Chondrocyte (in vitro differentiated cells): ENCODE data around the gene MAML2. TPM values are rescaled to one million over a fixed set of nuclear protein-coding genes. Genes with fewer than 3 reads are reported as not detected.
A peak's percentile ranks its signal among the peaks of the same experiment; 100 is the strongest.

Experiments
- DNase-seq: peaks from one replicate; pipeline ENCODE4 v3.0.0; 2021; ENCODE audit warnings: mixed read lengths, low spot score
- H3K27ac Mint-ChIP-seq: one replicate; pipeline ENCODE4 v1.8.0; 2021; ENCODE audit warnings: mild to moderate bottlenecking, moderate library complexity, mixed read lengths; ENCODE audit not compliant: unreplicated experiment
- H3K27me3 Mint-ChIP-seq: 2 replicates; pipeline ENCODE4 v1.8.0; 2021; ENCODE audit warnings: low read depth, mixed read lengths
- H3K36me3 Mint-ChIP-seq: 2 replicates; pipeline ENCODE4 v1.8.0; 2021; ENCODE audit warnings: low read depth, mixed read lengths
- H3K4me1 Mint-ChIP-seq: 2 replicates; pipeline ENCODE4 v1.8.0; 2021; ENCODE audit warnings: low read depth, mild to moderate bottlenecking, mixed read lengths
- H3K4me3 Mint-ChIP-seq: one replicate; pipeline ENCODE4 v1.8.0; 2021; ENCODE audit warnings: mild to moderate bottlenecking, moderate library complexity, mixed read lengths; ENCODE audit not compliant: unreplicated experiment
- H3K9me3 Mint-ChIP-seq: 2 replicates; pipeline ENCODE4 v1.8.0; 2021; ENCODE audit warnings: low read depth, mixed read lengths
- total RNA-seq: library from RNA; stranded (reverse); gene quantifications from 3 replicates; pipeline ENCODE4 v1.2.1, GENCODE V29; 2021
- TF ChIP-seq, protein P1 (sequence below): fragments of 200-600 bp; sonication (generic); IDR thresholded peaks from 2 replicates; pipeline ENCODE4 v1.5.0; 2021; ENCODE audit warnings: antibody characterized with exemption, mild to moderate bottlenecking, moderate library complexity

MAML2 gene
- total RNA-seq, 1 donor from 2014 or later = 19.0 TPM

DNA sequence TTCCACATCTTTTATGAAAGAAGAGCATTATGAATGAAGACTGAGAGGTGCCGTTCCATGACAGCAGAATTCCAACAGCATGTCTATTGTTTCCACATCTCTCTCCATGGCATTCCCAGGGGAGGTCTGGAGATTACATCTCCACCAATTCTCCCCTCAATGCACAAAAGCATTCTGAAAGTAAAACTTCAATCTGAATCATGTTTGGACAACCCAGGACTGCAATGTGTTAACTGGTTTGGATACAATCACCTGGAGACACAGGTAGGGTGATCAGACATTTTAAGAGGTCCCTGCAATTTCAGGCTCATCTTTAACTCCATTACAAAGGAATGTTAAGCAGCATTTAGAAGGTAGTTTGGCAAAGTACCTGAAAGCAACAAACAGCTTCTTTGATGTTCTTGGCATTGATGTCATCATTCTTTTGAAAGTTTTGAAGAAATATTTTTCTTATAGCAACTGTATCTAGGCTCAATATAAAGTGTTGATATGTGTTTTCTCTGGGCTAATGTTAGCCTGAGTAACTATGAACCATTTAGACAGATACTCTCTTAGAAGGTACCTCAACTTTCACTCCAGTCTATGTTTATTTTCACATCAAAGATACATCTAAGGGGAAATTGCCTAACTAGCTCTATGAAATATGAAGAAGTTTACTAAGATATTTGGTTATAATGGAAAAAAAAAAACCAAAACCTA, 237.6 kb downstream of the MAML2 start:
- Mint-ChIP-seq H3K4me1 (peaks cover 58% of the 10 kb centered on the region), H3K9me3 (no peaks in the 10 kb centered on the region), H3K36me3 (no peaks in the 10 kb centered on the region), H3K27ac (peak overlapping the region; percentile 71), H3K27me3 (no peaks in the 10 kb centered on the region), H3K4me3 (no peak overlapping the region)
- TF ChIP-seq, protein P1, sequence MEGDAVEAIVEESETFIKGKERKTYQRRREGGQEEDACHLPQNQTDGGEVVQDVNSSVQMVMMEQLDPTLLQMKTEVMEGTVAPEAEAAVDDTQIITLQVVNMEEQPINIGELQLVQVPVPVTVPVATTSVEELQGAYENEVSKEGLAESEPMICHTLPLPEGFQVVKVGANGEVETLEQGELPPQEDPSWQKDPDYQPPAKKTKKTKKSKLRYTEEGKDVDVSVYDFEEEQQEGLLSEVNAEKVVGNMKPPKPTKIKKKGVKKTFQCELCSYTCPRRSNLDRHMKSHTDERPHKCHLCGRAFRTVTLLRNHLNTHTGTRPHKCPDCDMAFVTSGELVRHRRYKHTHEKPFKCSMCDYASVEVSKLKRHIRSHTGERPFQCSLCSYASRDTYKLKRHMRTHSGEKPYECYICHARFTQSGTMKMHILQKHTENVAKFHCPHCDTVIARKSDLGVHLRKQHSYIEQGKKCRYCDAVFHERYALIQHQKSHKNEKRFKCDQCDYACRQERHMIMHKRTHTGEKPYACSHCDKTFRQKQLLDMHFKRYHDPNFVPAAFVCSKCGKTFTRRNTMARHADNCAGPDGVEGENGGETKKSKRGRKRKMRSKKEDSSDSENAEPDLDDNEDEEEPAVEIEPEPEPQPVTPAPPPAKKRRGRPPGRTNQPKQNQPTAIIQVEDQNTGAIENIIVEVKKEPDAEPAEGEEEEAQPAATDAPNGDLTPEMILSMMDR = no peak
- no peak for DNase-seq

DNA sequence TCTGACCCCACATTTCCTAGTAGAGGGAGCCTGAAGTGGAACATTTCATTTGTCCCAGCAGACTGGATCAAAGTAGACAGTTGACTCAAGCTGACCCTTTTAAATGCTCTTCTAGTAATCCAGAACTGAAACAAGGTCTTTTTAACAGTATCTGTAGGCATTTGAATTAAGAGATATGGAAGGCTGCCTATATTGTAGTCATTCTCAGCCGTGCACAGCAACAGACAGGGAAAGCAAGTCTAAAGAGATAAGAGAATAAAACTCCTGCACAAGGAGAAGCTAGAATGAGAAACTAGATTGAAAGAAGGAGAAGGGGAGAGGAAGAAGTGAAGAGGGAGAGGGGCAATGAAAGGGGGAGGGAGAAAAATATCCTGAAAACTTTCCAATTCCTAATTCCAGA, 238.5 kb downstream of the MAML2 start:
- H3K36me3 Mint-ChIP-seq = no peaks in the 10 kb centered on the region
- no peak for DNase-seq
- H3K4me1 Mint-ChIP-seq = peaks cover 62% of the 10 kb centered on the region
- TF ChIP-seq, protein P1 = no peak
- H3K27ac Mint-ChIP-seq = peak overlapping the region; percentile 19
- no peak overlapping the region for H3K4me3 Mint-ChIP-seq
- H3K9me3 Mint-ChIP-seq = peaks cover 2% of the 10 kb centered on the region
- no peaks in the 10 kb centered on the region for H3K27me3 Mint-ChIP-seq

DNA sequence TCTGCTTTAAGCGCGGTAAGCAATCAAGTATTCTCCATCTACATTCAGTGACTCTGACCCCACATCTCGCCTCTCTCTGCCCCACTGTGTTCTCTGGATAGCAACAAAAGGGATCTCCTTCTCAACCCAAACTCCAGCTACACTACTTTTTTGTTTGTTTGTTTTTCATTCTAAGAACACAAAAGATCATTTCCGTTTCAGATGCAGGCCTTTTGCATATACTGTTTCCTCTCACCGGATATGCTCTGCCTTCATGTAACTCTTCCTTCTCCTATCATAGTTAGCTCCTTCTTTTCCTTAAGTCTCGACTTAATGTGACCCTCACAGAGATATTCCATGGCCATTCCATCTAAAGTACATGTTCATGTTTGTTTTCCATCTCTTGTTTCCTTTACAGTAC, 239.3 kb downstream of the MAML2 start:
- no peaks in the 10 kb centered on the region for H3K27me3 Mint-ChIP-seq
- H3K4me3 Mint-ChIP-seq = no peak overlapping the region
- no peak for DNase-seq
- H3K27ac Mint-ChIP-seq = peak overlapping the region; percentile 94
- peaks cover 69% of the 10 kb centered on the region for H3K4me1 Mint-ChIP-seq
- TF ChIP-seq, protein P1 = no peak
- no peaks in the 10 kb centered on the region for H3K36me3 Mint-ChIP-seq
- H3K9me3 Mint-ChIP-seq = peaks cover 2% of the 10 kb centered on the region

DNA sequence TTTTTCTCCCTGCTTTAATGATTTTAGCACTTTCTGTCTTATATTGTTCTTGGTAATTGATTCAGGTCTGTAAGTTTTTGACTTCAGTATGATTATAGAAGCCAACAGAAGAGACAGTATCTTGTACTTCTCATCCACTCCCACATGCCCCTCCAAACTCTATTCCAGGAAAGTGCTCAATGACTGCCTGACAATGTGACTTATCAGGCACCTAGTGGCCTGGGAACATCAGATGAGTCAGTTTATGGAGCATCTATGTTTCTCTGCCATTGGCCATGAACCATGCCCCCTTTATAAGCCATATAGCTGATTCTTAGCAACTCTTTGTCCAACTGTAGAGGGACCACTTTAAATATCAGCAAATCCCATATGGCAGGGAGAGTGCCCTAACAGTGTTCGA, 239.9 kb downstream of the MAML2 start:
- TF ChIP-seq, protein P1 = no peak
- H3K4me3 Mint-ChIP-seq = peak overlapping the region; percentile 24
- peaks cover 2% of the 10 kb centered on the region for H3K9me3 Mint-ChIP-seq
- no peaks in the 10 kb centered on the region for H3K36me3 Mint-ChIP-seq
- DNase-seq = no peak
- peaks cover 76% of the 10 kb centered on the region for H3K4me1 Mint-ChIP-seq
- H3K27me3 Mint-ChIP-seq = no peaks in the 10 kb centered on the region
- peak overlapping the region; percentile 94 for H3K27ac Mint-ChIP-seq

DNA sequence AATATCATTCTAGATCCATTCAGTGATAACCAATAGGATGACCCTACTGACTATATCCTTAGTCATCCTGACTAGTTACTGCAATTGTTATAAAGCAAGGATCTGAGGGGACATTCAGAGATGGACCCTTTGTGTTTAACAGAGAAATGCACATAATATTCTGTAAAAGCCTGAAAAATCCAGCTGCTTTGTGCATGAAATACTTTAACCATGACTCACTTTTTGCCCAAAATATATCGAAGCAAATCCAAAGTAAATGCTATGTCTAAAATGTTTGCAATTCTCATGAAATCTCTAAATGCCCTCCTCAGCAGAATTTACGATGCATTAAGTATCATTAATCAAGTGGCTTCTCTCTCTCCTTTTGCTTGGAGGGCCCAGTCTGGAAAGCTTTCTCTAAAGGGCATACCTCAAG, 240.3 kb downstream of the MAML2 start:
- Mint-ChIP-seq H3K4me1 (peaks cover 80% of the 10 kb centered on the region), H3K27me3 (no peaks in the 10 kb centered on the region), H3K36me3 (no peaks in the 10 kb centered on the region), H3K9me3 (peaks cover 2% of the 10 kb centered on the region), H3K27ac (peak overlapping the region; percentile 94), H3K4me3 (peak overlapping the region; percentile 24)
- DNase-seq = no peak
- TF ChIP-seq, protein P1 = no peak
